Pancreas (tissue), 10 donors: ENCODE data around the gene PLA2G4E. TPM values are rescaled to one million over a fixed set of nuclear protein-coding genes. Genes with fewer than 3 reads are reported as not detected.

Experiments used
- ATAC-seq, 4 donors: fragments of 200-7000 bp; cut with Tn5 transposase; one replicate each; pipeline versions ENCODE4 v1.8.0 to v1.9.1; 2020; ENCODE audit warnings: mild to moderate bottlenecking in 4 of 4, moderate library complexity in 4 of 4
- DNase-seq, 6 donors: peaks; one replicate each; pipeline ENCODE4 v3.0.0-alpha.2; 2020
- FAIRE-seq: peaks from 2 replicates; lab custom pipeline; 2012; peaks lifted over from hg19 to GRCh38; lab: Jason Lieb, UNC
- H3K27ac ChIP-seq, 4 donors: fragments of 200-600 bp; sonication (generic); 1 replicate in 3 of 4; 2 replicates in 1 of 4; pipeline versions ENCODE4 v1.5.0 to v1.8.0; 2020
- H3K27me3 ChIP-seq, 4 donors: fragments of 200-600 bp; one replicate each; pipeline ENCODE4 v1.8.0; 2021
- H3K36me3 ChIP-seq, 3 donors: fragments of 200-600 bp; sonication (generic) in 1 of 3; one replicate each; pipeline versions ENCODE4 v1.5.0 to v1.8.0; 2020 to 2021
- H3K4me1 ChIP-seq, 3 donors: fragments of 200-600 bp; one replicate each; pipeline ENCODE4 v1.8.0; 2021
- H3K4me3 ChIP-seq, 4 donors: fragments of 200-600 bp; sonication (generic) in 2 of 4; one replicate each; pipeline versions ENCODE4 v1.5.0 to v1.8.0; 2020 to 2021
- H3K9me3 ChIP-seq, 4 donors: fragments of 200-600 bp; one replicate each; pipeline ENCODE4 v1.8.0; 2021
- WGBS, 2 donors: extraction: QIAGEN DNeasy Blood & Tissue Kit; methylation state at CpG; one replicate each; pipeline ENCODE4 v1.1.7; 2013; 5-methylcytosine and 5-hydroxymethylcytosine counted together
- intact Hi-C, 3 donors: fragments of 100-400 bp; cut with DNase I; formaldehyde crosslinking; loops; one replicate each; pipeline versions ENCODE4 v1.11.1 to v1.14.2; 2022
- polyA plus RNA-seq, 2 donors: library from polyadenylated mRNA; stranded (reverse); fragments of 200-250 nt; gene quantifications; one replicate each; pipeline ENCODE4 v1.2.3, GENCODE V29; 2013
- total RNA-seq, 6 donors: library from RNA; stranded (reverse); fragmentation: NEBNext Ultra II Directional in 4 of 6; extraction: Animal tissue kit (Norgen Biotek cat#: 25700) in 4 of 6; gene quantifications; one replicate each; pipeline versions ENCODE4 v1.2.1 to v1.2.4, GENCODE V29; 2021 to 2023
- TF ChIP-seq, protein P1 (sequence below), 4 donors: fragments of 200-600 bp; sonication (generic) in 3 of 4; IDR thresholded peaks; one replicate each; pipeline versions ENCODE4 v1.5.0 to v1.8.0; 2021; ENCODE audit warnings: antibody characterized with exemption in 4 of 4
- donor health status: healthy with polysubstance abuse.
- donor health status: DM: no; HTN: no; CAD: no; lungs with moderate emphysema.
- donor health status: DM: no; HTN: no; CAD: no.
- donor health status: control.
- donor health status: control.
- donor health status: Bipolar disorder and iron deficiency.
- donor health status: DM: yes; HTN: yes; CAD: no.
- donor health status: DM: no; HTN: no; CAD: no.
- donor health status: DM: no; HTN: no; CAD: no.
- donor health status: DM: yes; HTN: yes; CAD: no.

PLA2G4E gene
- total and polyA plus RNA-seq, 8 donors, result 0.05 to 0.06 TPM; not detected in 6

DNA sequence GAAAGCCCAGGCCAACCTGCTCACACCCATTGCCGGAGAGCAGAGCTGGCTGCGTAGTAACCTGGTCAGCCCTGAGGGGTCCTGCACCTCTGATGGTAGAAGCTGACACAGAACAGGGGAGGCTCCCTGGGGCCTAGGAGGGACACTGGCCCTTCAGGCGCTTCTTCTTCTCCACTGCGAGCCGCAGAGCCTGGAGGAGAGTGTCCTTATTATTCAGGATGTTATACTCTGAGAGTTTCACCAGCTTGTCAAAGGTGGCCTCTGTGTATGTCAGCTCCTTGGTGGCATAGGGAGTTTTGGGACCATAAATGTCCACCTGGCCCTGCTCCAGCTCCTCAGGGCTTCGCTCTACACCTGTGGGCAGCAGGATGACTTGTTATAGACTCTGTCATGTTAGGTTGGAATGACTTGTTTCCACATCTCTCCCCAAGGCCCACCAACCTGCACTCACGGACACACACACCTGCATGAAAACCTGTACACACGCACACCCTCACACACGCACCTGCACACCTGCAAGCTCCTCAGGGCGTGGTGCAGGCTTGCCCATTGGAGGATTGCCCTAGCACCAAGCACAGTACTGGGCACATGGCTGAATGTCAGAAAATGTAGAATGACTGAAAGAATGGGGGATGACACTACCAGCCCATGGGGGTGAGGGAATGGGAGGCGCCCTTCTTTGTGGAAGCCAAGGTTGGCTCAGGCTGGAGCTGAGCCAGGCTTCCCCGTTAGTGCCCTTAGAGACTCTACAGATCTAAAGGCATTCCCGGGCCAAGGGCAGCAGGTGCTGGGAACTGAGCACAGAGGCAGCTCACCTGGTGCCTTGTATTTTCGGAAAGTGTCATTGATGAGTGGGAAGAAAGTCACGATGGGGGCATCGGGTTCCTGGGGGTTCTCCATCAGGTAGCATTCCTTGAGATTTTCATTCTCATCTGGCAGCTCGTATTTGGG is 36.9 kb downstream of the PLA2G4E start:
- H3K9me3 ChIP-seq, result no peaks in the 10 kb centered on the region
- no peak overlapping the region for H3K27ac ChIP-seq
- peaks cover 0 to 5% (median 3%) of the 10 kb centered on the region in 3 donors for H3K4me1 ChIP-seq
- ATAC-seq (no peak), FAIRE-seq (no peak), DNase-seq (no peak)
- intact Hi-C loops, result loop anchor here in 1 of 3 donors (10.0 kb wide), 1 partner anchor 151 kb away; no protein-coding TSS in a partner anchor
- H3K27me3 ChIP-seq, result no peaks in the 10 kb centered on the region
- no peaks in the 10 kb centered on the region for H3K36me3 ChIP-seq
- TF ChIP-seq, protein P1, sequence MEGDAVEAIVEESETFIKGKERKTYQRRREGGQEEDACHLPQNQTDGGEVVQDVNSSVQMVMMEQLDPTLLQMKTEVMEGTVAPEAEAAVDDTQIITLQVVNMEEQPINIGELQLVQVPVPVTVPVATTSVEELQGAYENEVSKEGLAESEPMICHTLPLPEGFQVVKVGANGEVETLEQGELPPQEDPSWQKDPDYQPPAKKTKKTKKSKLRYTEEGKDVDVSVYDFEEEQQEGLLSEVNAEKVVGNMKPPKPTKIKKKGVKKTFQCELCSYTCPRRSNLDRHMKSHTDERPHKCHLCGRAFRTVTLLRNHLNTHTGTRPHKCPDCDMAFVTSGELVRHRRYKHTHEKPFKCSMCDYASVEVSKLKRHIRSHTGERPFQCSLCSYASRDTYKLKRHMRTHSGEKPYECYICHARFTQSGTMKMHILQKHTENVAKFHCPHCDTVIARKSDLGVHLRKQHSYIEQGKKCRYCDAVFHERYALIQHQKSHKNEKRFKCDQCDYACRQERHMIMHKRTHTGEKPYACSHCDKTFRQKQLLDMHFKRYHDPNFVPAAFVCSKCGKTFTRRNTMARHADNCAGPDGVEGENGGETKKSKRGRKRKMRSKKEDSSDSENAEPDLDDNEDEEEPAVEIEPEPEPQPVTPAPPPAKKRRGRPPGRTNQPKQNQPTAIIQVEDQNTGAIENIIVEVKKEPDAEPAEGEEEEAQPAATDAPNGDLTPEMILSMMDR (IDR thresholded peaks at IDR 0.05), result no peak
- 92 to 93% methylated on average over 17 of the region's 17 CpGs for WGBS, 2 donors
- H3K4me3 ChIP-seq, result no peak overlapping the region

GRCh38 chr15:41983221-41983620 is 37.6 kb downstream of the PLA2G4E start:
- ATAC-seq (no peak), DNase-seq (no peak)

DNA sequence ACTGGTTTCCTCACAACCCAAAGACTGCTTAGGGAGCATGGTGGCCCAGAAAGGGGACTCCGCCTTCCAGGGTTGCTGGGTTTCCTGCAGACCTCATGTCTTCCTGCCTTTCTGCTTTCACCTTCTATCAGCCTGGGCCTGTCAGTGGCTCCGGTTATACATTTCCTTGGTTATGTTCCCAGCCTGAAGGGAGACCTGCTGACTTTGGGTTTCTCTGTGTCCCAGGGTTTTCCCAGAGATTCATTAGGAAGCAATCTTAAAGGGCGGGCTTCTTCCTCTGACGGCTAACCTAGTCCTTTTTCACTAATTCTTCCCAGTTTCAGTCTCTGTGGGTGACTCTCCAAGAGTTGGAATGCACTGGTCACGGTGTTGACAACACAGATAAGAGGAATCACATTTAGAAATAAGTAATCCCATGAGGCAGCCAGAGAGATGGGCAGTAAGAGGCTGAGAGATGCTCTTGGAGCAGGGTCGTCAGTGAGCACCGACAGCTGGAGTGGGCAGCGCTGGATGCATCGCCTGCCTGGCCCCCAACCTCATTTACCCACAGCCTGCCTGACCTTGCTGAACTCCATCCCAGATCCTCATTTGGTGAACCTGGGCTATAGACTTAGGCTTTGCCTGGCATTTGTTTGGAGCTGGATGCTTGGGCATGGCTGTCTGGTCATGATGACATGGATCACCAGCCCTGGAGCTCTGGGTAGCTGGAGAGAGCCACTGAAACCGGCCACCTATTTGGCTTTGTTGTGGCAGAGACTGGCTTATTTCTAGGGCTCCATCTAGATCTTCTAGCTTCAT is 38.5 kb downstream of the PLA2G4E start:
- FAIRE-seq (no peak), DNase-seq (no peak), ATAC-seq (no peak)
- intact Hi-C loops, result loop anchor here in 1 of 3 donors (10.0 kb wide), 1 partner anchor 152 kb away; no protein-coding TSS in a partner anchor
- Histone ChIP-seq H3K4me3 (no peak overlapping the region), H3K27ac (no peak overlapping the region), H3K4me1 (peaks cover 0 to 5% (median 3%) of the 10 kb centered on the region in 3 donors), H3K9me3 (no peaks in the 10 kb centered on the region), H3K36me3 (no peaks in the 10 kb centered on the region), H3K27me3 (no peaks in the 10 kb centered on the region)
- TF ChIP-seq, protein P1 (IDR thresholded peaks at IDR 0.05), result no peak
- 88 to 90% methylated on average over 10 of the region's 10 CpGs for WGBS, 2 donors

More at GRCh38 chr15:41983221-41983620, 37.6 kb downstream of the PLA2G4E start:
- H3K9me3 ChIP-seq, result no peaks in the 10 kb centered on the region
- no peak overlapping the region for H3K27ac ChIP-seq
- peaks cover 0 to 5% (median 3%) of the 10 kb centered on the region in 3 donors for H3K4me1 ChIP-seq
- FAIRE-seq, result no peak
- WGBS, 2 donors, result 78 to 83% methylated on average over 7 of the region's 7 CpGs
- intact Hi-C loops, result loop anchor here in 1 of 3 donors (10.0 kb wide), 1 partner anchor 152 kb away; no protein-coding TSS in a partner anchor
- TF ChIP-seq, protein P1 (IDR thresholded peaks at IDR 0.05), result no peak
- no peak overlapping the region for H3K4me3 ChIP-seq
- no peaks in the 10 kb centered on the region for H3K36me3 ChIP-seq
- H3K27me3 ChIP-seq, result no peaks in the 10 kb centered on the region

DNA sequence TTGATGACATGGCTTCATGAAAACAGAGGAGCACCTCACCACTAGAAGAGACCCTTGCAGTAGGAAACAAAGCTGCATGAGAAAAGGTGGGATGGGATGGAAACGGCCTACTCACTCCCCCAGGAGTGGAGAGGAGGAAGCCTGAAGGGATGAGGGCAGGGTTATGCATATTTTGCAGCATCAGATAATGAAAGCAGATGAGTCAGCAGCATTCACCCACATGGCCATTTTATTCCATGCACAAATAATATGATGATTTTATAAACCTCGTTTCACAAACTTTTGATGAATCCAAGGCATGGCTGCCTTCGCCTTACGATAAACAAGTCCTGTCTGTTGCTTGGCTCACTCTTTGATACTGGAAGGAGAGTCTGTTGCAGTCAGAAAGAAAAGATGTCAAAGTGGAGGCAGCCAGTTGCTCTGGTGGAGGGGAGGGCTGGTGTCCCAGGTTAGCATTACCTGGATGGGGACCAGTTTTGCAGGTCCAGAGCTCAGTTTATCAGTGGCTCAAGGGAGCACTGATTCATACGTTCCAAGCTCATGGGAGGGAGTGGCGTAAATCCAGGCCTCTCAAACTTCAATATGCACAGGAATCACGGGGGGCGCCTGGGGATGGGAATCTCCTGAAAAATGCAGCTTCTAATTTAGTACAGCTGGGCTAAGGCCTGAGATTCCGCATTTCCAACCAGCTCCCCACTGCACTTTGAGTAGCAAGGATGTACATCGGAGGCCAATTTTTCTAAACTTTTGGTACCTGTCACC is 39.3 kb downstream of the PLA2G4E start:
- H3K9me3 ChIP-seq, result no peaks in the 10 kb centered on the region
- intact Hi-C loops, result loop anchor here in 1 of 3 donors (10.0 kb wide), 1 partner anchor 153 kb away; no protein-coding TSS in a partner anchor
- no peaks in the 10 kb centered on the region for H3K27me3 ChIP-seq
- H3K27ac ChIP-seq, result no peak overlapping the region
- TF ChIP-seq, protein P1 (IDR thresholded peaks at IDR 0.05), result no peak
- ATAC-seq (peak in 1 of 4 donors; percentile 10), DNase-seq (peak in 1 of 6 donors; percentile 20), FAIRE-seq (no peak)
- H3K36me3 ChIP-seq, result no peaks in the 10 kb centered on the region
- WGBS, 2 donors, result 84 to 86% methylated on average over 10 of the region's 10 CpGs
- peaks cover 0 to 5% (median 3%) of the 10 kb centered on the region in 3 donors for H3K4me1 ChIP-seq
- H3K4me3 ChIP-seq, result no peak overlapping the region
